Measurements from ENCODE around the gene ABL2. TPM values are rescaled to one million over a fixed set of nuclear protein-coding genes. Genes with fewer than 3 reads are reported as not detected.

ABL2 gene
- total RNA-seq, 3 donors from 2014 or later (not counting 1 experiment from before 2014, with no cell fraction given) = 11.1 to 16.3 (median 12.9) TPM

DNA sequence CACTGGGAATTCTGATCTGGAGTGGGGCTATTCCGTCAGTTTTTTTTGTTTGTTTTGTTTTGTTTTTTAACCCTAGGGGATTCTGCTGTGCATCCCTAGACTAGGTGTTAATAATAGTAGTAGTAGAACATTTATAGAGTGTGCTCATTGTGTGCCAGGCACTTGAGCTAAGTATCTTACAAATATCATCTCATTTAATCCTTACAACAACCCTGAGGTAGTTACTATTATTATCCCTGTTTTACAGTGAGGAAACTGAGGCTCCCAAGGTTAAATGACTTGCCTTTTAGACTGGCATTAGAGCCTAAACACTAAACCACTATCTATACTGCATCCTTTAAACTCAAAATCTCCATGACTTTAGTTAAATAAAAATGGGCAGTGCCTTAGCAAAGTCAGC lies 125.5 kb downstream of the ABL2 start:
- no peaks in the 10 kb centered on the region for H3K4me1 ChIP-seq (ENCODE audit: control insufficient read depth, insufficient read depth, low read length)
- Mint-ChIP-seq H3K4me1 (no peaks in the 10 kb centered on the region), H3K36me3 (no peaks in the 10 kb centered on the region)

DNA sequence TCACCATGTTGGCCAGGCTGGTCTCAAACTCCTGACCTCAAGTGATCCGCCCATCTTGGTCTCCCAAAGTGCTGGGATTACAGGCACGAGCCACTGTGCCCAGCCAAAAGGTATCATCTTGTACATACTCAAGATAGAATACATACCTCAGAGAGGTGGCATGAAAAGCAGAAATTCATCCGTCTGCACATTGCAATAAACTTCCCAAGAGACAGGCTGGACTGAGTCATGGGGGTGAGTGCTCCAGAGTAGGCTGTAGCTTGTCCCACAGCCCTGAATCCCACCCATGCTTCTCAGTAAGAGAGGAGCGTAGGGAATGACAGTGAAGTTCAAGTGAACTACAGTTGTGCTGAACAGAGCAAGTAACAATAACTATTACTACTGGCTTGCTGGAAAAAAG lies 127.9 kb downstream of the ABL2 start:
- TF ChIP-seq, protein P1, sequence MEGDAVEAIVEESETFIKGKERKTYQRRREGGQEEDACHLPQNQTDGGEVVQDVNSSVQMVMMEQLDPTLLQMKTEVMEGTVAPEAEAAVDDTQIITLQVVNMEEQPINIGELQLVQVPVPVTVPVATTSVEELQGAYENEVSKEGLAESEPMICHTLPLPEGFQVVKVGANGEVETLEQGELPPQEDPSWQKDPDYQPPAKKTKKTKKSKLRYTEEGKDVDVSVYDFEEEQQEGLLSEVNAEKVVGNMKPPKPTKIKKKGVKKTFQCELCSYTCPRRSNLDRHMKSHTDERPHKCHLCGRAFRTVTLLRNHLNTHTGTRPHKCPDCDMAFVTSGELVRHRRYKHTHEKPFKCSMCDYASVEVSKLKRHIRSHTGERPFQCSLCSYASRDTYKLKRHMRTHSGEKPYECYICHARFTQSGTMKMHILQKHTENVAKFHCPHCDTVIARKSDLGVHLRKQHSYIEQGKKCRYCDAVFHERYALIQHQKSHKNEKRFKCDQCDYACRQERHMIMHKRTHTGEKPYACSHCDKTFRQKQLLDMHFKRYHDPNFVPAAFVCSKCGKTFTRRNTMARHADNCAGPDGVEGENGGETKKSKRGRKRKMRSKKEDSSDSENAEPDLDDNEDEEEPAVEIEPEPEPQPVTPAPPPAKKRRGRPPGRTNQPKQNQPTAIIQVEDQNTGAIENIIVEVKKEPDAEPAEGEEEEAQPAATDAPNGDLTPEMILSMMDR (IDR thresholded peaks at IDR 0.05) = no peak
- WGBS (ENCODE audit: insufficient coverage) = 91% methylated on average over 4 of the region's 4 CpGs
- H3K27ac Mint-ChIP-seq = no peak overlapping the region

More for the DNA sequence above, 125.5 kb downstream of the ABL2 start:
- Mint-ChIP-seq H3K9me3 (no peaks in the 10 kb centered on the region), H3K4me3 (no peak overlapping the region), H3K27me3 (ENCODE audit: low read depth in 2 of 2) (no peaks in the 10 kb centered on the region), H3K27ac (no peak overlapping the region)
- ATAC-seq (no peak), DNase-seq (no peak)
- Histone ChIP-seq H3K36me3 (ENCODE audit: control insufficient read depth, insufficient read depth, low read length) (peaks cover 11% of the 10 kb centered on the region), H3K27me3 (ENCODE audit: control insufficient read depth, insufficient read depth, low read length) (no peaks in the 10 kb centered on the region), H3K27ac (ENCODE audit: low read length) (no peak overlapping the region), H3K4me3 (ENCODE audit: low read length) (no peak overlapping the region), H3K9me3 (ENCODE audit: control insufficient read depth, insufficient read depth, low read length) (no peaks in the 10 kb centered on the region)
- intact Hi-C loops (cut with micrococcal nuclease) = no loop called here
- TF ChIP-seq, protein P1 (IDR thresholded peaks at IDR 0.05) = no peak
- 100% methylated on average over 1 of the region's 1 CpG for WGBS (ENCODE audit: insufficient coverage)

DNA sequence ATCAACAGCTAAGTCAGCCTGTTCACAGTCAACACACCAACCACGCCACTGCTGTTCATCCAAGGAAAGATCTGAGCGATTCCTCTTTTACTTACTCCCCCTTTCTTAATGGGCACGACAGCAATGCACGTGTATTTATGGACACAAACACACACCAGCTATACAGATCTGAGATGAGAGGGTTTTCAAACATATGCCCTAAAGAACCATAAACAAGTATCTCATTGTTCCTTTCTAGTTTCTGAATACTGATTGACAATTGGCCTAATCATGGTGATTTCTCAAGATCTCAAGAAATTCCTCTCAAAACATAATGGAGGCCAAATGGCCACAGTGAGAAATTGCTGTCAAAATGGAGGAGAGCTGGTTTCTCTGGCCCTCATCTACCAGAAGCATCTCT lies 129.6 kb downstream of the ABL2 start:
- DNase-seq (no peak), ATAC-seq (no peak)
- TF ChIP-seq, protein P1 (IDR thresholded peaks at IDR 0.05) = no peak
- intact Hi-C loops (cut with micrococcal nuclease) = no loop called here
- H3K27ac ChIP-seq (ENCODE audit: low read length) = no peak overlapping the region
- Mint-ChIP-seq H3K27ac (no peak overlapping the region), H3K9me3 (no peaks in the 10 kb centered on the region), H3K4me1 (no peaks in the 10 kb centered on the region), H3K4me3 (no peak overlapping the region), H3K36me3 (no peaks in the 10 kb centered on the region), H3K27me3 (ENCODE audit: low read depth in 2 of 2) (no peaks in the 10 kb centered on the region)
- H3K27me3 ChIP-seq (ENCODE audit: control insufficient read depth, insufficient read depth, low read length) = no peaks in the 10 kb centered on the region
- H3K9me3 ChIP-seq (ENCODE audit: control insufficient read depth, insufficient read depth, low read length) = no peaks in the 10 kb centered on the region
- WGBS (ENCODE audit: insufficient coverage) = 100% methylated on average over 2 of the region's 4 CpGs
- no peaks in the 10 kb centered on the region for H3K4me1 ChIP-seq (ENCODE audit: control insufficient read depth, insufficient read depth, low read length)
- peaks cover 19% of the 10 kb centered on the region for H3K36me3 ChIP-seq (ENCODE audit: control insufficient read depth, insufficient read depth, low read length)
- no peak overlapping the region for H3K4me3 ChIP-seq (ENCODE audit: low read length)

More for the DNA sequence above, 127.9 kb downstream of the ABL2 start:
- intact Hi-C loops (cut with micrococcal nuclease) = no loop called here
- Histone ChIP-seq H3K9me3 (ENCODE audit: control insufficient read depth, insufficient read depth, low read length) (no peaks in the 10 kb centered on the region), H3K27ac (ENCODE audit: low read length) (no peak overlapping the region), H3K36me3 (ENCODE audit: control insufficient read depth, insufficient read depth, low read length) (peaks cover 4% of the 10 kb centered on the region), H3K4me3 (ENCODE audit: low read length) (no peak overlapping the region), H3K27me3 (ENCODE audit: control insufficient read depth, insufficient read depth, low read length) (no peaks in the 10 kb centered on the region), H3K4me1 (ENCODE audit: control insufficient read depth, insufficient read depth, low read length) (no peaks in the 10 kb centered on the region)
- no peaks in the 10 kb centered on the region for H3K27me3 Mint-ChIP-seq (ENCODE audit: low read depth in 2 of 2)
- no peaks in the 10 kb centered on the region for H3K36me3 Mint-ChIP-seq
- H3K4me3 Mint-ChIP-seq = no peak overlapping the region
- H3K4me1 Mint-ChIP-seq = no peaks in the 10 kb centered on the region
- no peak for ATAC-seq
- H3K9me3 Mint-ChIP-seq = no peaks in the 10 kb centered on the region
- no peak for DNase-seq

DNA sequence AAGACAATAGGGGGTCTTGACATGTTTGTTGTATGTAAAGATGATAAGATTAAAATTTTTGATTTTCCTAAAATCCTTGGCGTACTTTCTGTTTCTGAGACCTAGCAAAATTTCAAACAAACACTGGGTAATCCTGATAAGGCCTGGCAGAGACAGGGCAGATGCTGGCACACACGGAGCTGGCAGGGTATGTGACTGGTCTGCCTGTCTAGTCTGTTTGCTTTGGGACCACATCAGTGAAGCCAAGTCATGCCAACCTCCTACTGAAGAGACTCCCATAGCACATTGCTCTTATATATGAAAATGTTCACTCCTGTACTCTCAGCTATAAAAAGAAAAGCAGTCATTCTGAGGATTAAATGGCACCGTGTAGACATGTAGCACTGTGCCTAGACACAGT lies 133.6 kb downstream of the ABL2 start:
- no peak overlapping the region for H3K4me3 Mint-ChIP-seq
- H3K27me3 Mint-ChIP-seq (ENCODE audit: low read depth in 2 of 2) = no peaks in the 10 kb centered on the region
- Histone ChIP-seq H3K4me1 (ENCODE audit: control insufficient read depth, insufficient read depth, low read length) (no peaks in the 10 kb centered on the region), H3K36me3 (ENCODE audit: control insufficient read depth, insufficient read depth, low read length) (peaks cover 47% of the 10 kb centered on the region), H3K4me3 (ENCODE audit: low read length) (no peak overlapping the region), H3K27ac (ENCODE audit: low read length) (no peak overlapping the region), H3K27me3 (ENCODE audit: control insufficient read depth, insufficient read depth, low read length) (no peaks in the 10 kb centered on the region), H3K9me3 (ENCODE audit: control insufficient read depth, insufficient read depth, low read length) (no peaks in the 10 kb centered on the region)
- 93% methylated on average over 3 of the region's 3 CpGs for WGBS (ENCODE audit: insufficient coverage)
- intact Hi-C loops (cut with micrococcal nuclease) = no loop called here
- no peak overlapping the region for H3K27ac Mint-ChIP-seq
- no peak for DNase-seq
- peaks cover 0 to 5% of the 10 kb centered on the region in 2 donors for H3K4me1 Mint-ChIP-seq
- TF ChIP-seq, protein P1 (IDR thresholded peaks at IDR 0.05) = no peak
- no peak for ATAC-seq
- no peaks in the 10 kb centered on the region for H3K36me3 Mint-ChIP-seq
- H3K9me3 Mint-ChIP-seq = no peaks in the 10 kb centered on the region

Data from natural killer cell (primary cell).